ENCODE results near the gene GRID1. TPM values are rescaled to one million over a fixed set of nuclear protein-coding genes. Genes with fewer than 3 reads are reported as not detected.

The GRID1 gene
- total and polyA plus RNA-seq, 8 donors, result 0.31 to 8.5 (median 1.0) TPM; not detected in 1

DNA sequence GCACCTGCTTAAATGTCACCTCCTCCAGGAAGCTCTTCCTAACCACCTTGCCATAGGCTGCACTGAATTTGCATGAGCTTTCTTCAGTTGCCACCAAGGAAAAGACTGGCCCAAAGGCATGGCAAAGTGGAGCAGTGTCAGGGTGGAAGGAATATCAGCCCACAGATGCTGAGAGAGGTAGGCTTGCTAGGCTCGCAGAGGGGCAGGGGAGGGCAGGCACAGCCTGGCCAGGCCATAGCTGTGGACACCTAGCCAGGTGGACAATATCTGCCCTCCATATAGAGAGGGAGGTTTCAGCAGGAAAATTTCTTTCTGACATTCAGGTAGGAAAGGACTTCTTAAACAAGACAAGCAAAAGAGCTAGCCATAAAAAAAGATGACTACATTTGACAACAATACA lies 166.3 kb downstream of the GRID1 start:
- intact Hi-C loops (cut with DNase I; ENCODE audit: low total_unique reads), result no loop called here
- no peaks in the 10 kb centered on the region for H3K9me3 ChIP-seq
- no peak for DNase-seq
- H3K27ac ChIP-seq, result no peak overlapping the region
- TF ChIP-seq POLR2AphosphoS5 (IDR thresholded peaks at IDR 0.05) (no peak), POLR2A (IDR thresholded peaks at IDR 0.05) (no peak), EP300 (IDR thresholded peaks at IDR 0.05) (no peak)
- TF ChIP-seq, protein P1, sequence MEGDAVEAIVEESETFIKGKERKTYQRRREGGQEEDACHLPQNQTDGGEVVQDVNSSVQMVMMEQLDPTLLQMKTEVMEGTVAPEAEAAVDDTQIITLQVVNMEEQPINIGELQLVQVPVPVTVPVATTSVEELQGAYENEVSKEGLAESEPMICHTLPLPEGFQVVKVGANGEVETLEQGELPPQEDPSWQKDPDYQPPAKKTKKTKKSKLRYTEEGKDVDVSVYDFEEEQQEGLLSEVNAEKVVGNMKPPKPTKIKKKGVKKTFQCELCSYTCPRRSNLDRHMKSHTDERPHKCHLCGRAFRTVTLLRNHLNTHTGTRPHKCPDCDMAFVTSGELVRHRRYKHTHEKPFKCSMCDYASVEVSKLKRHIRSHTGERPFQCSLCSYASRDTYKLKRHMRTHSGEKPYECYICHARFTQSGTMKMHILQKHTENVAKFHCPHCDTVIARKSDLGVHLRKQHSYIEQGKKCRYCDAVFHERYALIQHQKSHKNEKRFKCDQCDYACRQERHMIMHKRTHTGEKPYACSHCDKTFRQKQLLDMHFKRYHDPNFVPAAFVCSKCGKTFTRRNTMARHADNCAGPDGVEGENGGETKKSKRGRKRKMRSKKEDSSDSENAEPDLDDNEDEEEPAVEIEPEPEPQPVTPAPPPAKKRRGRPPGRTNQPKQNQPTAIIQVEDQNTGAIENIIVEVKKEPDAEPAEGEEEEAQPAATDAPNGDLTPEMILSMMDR (IDR thresholded peaks at IDR 0.05), result no peak
- H3K36me3 ChIP-seq, result no peaks in the 10 kb centered on the region
- WGBS, 5 donors, result 79 to 96% (median 92%) methylated on average over 1 of the region's 1 CpG
- no peaks in the 10 kb centered on the region for H3K4me1 ChIP-seq
- H3K27me3 ChIP-seq, result no peaks in the 10 kb centered on the region
- H3K4me3 ChIP-seq, result no peak overlapping the region

DNA sequence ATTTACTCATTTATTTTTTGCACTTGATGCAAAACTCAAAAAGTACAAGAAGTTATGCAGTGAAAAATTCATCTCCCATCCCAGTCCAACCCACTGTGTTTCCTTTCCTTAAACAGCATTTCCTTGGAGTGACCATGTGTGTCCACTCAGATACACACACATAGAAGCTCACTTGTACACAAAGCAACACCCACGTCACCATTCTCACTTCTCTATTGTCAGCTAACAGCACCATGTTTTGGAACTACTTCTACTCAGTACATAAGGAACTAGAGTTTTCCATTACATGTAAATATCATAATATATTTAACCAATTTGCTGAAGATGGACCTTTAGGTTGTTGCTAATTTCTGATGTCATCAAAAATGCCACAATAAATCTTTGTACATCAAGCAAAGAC lies 167.6 kb downstream of the GRID1 start:
- TF ChIP-seq, protein P1 (IDR thresholded peaks at IDR 0.05), result no peak
- TF ChIP-seq POLR2A (IDR thresholded peaks at IDR 0.05) (no peak), POLR2AphosphoS5 (IDR thresholded peaks at IDR 0.05) (no peak), EP300 (IDR thresholded peaks at IDR 0.05) (no peak)
- intact Hi-C loops (cut with DNase I; ENCODE audit: low total_unique reads), result no loop called here
- DNase-seq, result no peak
- no peak overlapping the region for H3K4me3 ChIP-seq
- H3K36me3 ChIP-seq, result no peaks in the 10 kb centered on the region
- 0 to 59% (median 41%) methylated on average over 1 of the region's 1 CpG for WGBS, 5 donors
- no peak overlapping the region for H3K27ac ChIP-seq
- no peaks in the 10 kb centered on the region for H3K4me1 ChIP-seq
- H3K9me3 ChIP-seq, result no peaks in the 10 kb centered on the region
- peaks cover 0 to 4% (median 0%) of the 10 kb centered on the region in 3 donors for H3K27me3 ChIP-seq

DNA sequence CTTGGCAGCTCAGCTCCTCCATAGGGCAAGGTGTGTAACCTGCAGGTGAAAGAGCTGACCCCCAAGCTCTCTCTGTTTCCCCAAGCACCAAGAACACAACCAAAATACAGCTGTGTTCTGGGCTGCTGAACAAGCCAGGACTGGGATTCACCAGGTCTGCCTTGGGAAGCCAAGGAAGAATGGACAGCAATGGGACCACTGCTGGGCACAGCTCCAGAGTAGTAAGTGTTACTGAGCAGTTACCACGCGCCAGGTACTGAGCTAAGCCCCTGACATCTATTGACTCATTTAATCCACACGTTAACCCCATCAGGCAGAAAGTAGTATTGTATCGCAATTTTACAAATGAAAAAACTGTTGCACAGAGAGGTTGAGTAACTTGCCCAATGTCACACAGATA lies 168.3 kb downstream of the GRID1 start:
- no peak overlapping the region for H3K4me3 ChIP-seq
- DNase-seq, result no peak
- no peaks in the 10 kb centered on the region for H3K9me3 ChIP-seq
- no peaks in the 10 kb centered on the region for H3K4me1 ChIP-seq
- 81 to 93% (median 87%) methylated on average over 4 of the region's 4 CpGs for WGBS, 5 donors
- no peaks in the 10 kb centered on the region for H3K36me3 ChIP-seq
- intact Hi-C loops (cut with DNase I; ENCODE audit: low total_unique reads), result no loop called here
- TF ChIP-seq POLR2A (IDR thresholded peaks at IDR 0.05) (no peak), EP300 (IDR thresholded peaks at IDR 0.05) (no peak)
- H3K27me3 ChIP-seq, result peaks cover 0 to 4% (median 0%) of the 10 kb centered on the region in 3 donors
- H3K27ac ChIP-seq, result no peak overlapping the region

DNA sequence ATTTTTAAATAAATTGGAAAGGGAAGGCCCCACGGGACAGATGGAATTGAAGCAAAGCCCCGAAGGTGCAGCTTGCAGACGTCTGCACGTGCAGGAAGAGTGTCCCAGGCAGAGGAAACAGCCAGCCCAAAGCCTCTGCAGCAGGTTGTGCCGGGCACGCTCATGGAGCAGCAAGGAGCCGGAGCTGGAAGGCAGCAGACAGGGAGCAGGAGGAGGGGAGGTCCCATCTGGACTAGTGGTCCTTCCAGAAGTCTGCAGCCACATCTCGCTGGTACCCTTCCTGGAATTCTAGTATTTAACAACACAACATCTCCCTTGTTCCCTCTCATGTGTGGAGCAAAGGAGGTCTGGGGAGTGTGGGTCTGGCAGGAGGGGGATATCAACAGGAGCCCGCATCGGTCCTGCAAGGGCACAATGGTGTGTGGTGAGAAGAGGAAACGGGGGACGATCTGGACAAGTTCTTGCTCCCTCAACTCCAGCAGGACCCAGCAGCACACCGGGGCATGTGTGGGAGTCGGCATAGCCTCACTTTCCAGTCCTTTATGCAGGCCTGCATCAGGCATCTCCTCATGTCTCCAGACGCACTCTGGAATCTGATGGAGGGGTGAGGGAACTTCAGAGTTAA lies 169.3 kb downstream of the GRID1 start:
- peak in 1 of 2 donors; percentile 20 for DNase-seq
- Histone ChIP-seq H3K27ac (no peak overlapping the region), H3K36me3 (no peaks in the 10 kb centered on the region), H3K4me3 (no peak overlapping the region), H3K27me3 (peaks cover 0 to 4% (median 0%) of the 10 kb centered on the region in 3 donors), H3K4me1 (no peaks in the 10 kb centered on the region), H3K9me3 (no peaks in the 10 kb centered on the region)
- TF ChIP-seq POLR2A (IDR thresholded peaks at IDR 0.05), result no peak
- TF ChIP-seq, protein P1 (IDR thresholded peaks at IDR 0.05), result no peak
- no peak for TF ChIP-seq POLR2AphosphoS5 (IDR thresholded peaks at IDR 0.05)
- no peak for TF ChIP-seq EP300 (IDR thresholded peaks at IDR 0.05)
- intact Hi-C loops (cut with DNase I; ENCODE audit: low total_unique reads), result no loop called here
- WGBS, 5 donors, result 64 to 77% (median 73%) methylated on average over 15 of the region's 15 CpGs

DNA sequence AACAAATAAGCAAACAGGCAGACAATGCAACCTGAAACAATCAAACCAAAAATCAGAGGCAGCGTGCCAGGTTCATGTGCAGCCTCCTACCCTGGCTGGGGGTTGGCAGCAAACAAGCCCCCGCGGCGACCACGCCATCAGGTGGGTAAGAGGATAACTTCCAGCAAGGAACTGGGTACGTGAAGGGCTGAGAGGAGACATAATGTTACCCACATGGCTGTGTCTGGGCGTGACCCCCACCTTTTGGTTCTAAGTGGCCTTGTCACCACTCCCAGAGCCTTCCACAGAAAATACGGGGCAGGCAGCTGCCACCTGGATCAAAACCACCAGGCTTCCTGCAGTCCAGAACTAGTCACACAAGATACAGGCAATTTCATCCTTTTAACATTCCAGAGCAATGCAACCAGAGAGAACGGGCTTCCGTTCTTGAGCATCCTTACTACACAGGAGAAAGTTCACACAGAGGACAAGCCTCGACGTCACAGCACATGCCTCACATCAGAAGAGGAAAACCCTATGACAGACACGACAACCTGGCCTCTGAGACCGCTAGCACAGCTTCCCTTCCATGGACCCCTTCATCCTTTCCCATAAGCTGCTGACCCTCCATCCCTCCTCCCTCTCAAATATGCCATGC lies 171.0 kb downstream of the GRID1 start:
- H3K4me3 ChIP-seq, result no peak overlapping the region
- 74 to 84% (median 80%) methylated on average over 14 of the region's 14 CpGs for WGBS, 5 donors
- DNase-seq, result peak; percentile 17 to 23

More for the DNA sequence above, 171.0 kb downstream of the GRID1 start:
- Histone ChIP-seq H3K27me3 (peaks cover 0 to 4% (median 0%) of the 10 kb centered on the region in 3 donors), H3K36me3 (no peaks in the 10 kb centered on the region), H3K9me3 (no peaks in the 10 kb centered on the region), H3K27ac (no peak overlapping the region), H3K4me1 (no peaks in the 10 kb centered on the region)
- intact Hi-C loops (cut with DNase I; ENCODE audit: low total_unique reads), result no loop called here
- TF ChIP-seq POLR2A (IDR thresholded peaks at IDR 0.05) (no peak), EP300 (IDR thresholded peaks at IDR 0.05) (no peak)
